Measurements from ENCODE around the gene GIT2. TPM values are rescaled to one million over a fixed set of nuclear protein-coding genes. Genes with fewer than 3 reads are reported as not detected.

The GIT2 gene
- total RNA-seq (2022; extraction: Qiagen RNA extraction), result 15.8 to 24.2 TPM (median 22.3 TPM) in 5 replicates

DNA sequence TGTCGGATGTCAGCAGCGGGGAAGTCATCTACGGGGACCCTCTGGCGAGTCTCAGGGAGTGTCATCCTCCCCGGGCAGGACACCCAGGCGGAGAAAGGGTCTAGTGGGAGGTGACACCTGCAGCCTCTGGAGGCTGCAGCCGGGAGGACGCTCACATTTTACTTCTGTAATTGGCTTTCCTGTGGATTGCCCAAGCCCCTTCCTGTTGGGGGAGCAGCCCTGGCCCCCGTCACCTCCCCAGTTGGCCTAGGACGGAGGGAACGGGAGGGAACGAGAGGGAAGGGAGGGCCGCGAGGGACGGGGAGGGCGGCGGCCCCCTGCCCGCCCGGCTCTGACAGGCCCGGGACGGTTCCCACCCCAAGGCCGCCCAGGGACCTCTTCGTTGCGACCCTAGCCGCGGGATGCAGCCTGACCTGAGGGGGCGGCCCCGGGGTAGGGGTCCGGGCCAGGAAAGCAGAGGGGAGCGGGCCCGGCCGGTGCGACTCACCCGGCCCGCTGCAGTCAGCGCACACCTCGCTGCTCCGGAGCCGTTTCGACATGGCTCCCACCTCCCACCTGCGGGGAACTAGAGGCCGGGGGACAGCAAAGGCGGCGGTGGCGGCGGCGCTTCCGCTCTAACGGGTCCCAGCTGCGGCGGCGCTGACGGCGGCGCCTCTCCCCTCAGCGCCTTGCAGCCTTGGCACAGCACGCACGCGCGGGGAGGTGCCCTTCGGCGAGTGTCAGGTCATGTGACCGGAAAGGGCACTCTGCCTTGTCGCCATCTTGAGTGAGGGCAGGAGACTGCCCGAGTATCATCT, at the start of gene GIT2:
Gene GIT2 (minus strand): TSS at position 683 of the 797 bp plus-strand sequence. CDS start 144 bp downstream, at position 539.

DNA sequence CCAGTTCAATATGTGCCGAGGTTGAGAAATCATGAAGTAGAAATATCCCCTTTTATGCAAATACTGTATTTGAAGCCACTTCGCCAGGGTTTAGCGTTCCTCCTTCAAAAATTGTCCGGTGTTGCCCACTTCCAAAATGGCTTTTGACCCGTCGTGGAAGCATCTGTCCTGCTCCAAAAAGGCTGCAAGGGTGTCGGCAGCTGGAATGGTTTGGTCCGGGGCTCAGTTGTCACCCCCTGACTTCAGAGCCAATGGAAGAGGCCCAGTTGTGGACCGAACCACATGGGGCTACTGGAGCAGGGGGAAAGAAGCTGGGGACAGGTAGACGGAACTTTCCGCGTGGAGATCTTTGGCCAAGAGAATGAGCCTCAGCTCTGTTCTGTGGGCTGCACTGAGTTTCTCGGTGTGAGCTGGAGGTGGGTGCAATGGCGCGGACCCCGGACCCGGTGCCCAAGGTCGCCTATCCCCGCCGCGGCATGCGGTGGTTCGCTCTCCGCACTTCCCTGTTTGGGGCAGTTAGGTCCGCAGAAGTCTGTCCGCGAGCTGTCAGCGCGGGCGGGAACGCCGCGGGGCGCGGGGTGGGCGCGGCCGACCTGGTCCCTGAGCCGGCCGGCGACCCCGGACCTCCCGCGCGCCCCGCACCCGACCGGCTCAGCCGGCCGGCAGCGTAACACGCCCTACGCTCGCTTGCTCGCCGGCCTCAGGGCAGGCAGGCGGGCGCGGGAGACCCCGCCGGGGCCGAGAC, 2.9 kb upstream of the GIT2 start, which contains the start of gene ANKRD13A:
Gene ANKRD13A (plus strand): TSS at position 527 of the 745 bp plus-strand sequence. CDS start 259 bp downstream, outside the sequence.

GRCh38 chr12:109899783-109900751, 96.1 kb downstream of the GIT2 start, which contains the start of gene TCHP:
Gene TCHP (plus strand): TSS chr12:109900274. CDS start chr12:109903027, 2,753 bp downstream.

DNA sequence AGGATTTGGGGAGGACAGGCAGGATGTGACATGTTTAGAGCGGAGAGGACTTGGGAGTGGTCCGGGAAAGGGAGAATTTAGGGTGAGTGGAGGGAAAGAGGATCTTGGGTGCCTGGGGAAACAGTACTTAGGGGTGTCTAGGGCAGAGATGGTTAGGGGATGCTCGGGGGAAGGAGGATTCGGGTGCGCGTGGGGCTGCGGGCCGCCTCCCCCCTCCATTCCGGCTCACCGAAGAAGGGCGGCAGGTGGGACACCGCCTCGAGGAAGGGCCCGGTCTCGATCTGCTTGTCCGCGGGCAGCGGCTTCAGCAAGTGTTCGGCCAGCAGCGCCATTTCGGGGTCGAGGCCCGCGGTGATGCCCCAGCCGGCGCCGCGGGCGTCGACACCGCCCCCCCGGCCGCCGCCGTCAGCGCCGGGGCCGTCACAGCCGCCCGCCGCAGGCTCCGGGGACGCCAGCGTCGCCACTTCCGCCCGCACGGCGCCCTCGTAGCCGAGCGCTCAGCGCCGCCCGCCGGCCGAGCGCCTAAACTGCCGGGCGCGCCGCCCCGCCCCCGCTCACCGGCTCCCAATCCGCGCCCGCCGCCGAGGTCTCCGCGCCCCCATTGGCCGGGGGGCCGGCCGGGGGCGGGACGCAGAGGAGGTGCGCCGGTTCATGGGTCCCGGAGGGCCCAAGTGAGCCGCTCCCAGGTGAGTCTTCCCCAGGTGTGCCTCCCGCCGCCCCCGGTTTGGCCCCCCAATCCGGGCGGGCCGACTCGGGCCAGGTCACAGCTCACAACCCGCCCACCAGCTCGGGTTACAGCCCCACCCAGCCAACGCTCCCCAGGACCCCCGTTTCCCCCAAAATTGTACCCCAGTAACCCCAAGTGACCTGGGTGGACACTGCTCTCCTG, 115.9 kb downstream of the GIT2 start, which contains the start of gene GLTP:
Gene GLTP (minus strand): TSS at position 499 of the 889 bp plus-strand sequence. CDS start 167 bp downstream, at position 332.

Other genes starting within 250 kb of the GIT2 start
- 0.08 to 0.19 TPM (median 0.17 TPM) in 5 replicates for gene TRPV4, start 163.0 kb downstream of the GIT2 start, total RNA-seq (2022; extraction: Qiagen RNA extraction)
- 20.3 to 23.0 TPM (median 21.6 TPM) in 5 replicates for gene GLTP, start 115.8 kb downstream of the GIT2 start, total RNA-seq (2022; extraction: Qiagen RNA extraction)
- 14.3 to 18.1 TPM (median 17.1 TPM) in 5 replicates for gene TCHP, start 96.1 kb downstream of the GIT2 start, total RNA-seq (2022; extraction: Qiagen RNA extraction)
- gene ANKRD13A, start 3.1 kb upstream of the GIT2 start, total RNA-seq (2022; extraction: Qiagen RNA extraction), result 13.4 to 17.9 TPM (median 15.7 TPM) in 5 replicates
- 5.7 to 7.1 TPM (median 6.6 TPM) in 5 replicates for gene C12orf76, start 52.2 kb upstream of the GIT2 start, total RNA-seq (2022; extraction: Qiagen RNA extraction)
- 14.0 to 19.9 TPM (median 19.0 TPM) in 5 replicates for gene IFT81, start 128.0 kb upstream of the GIT2 start, total RNA-seq (2022; extraction: Qiagen RNA extraction)

Data from A549 treated with dexamethasone at 1 μM for 4 hours (cell line).